Calu3 (cell line): ENCODE results near the gene ZNF543. TPM values are rescaled to one million over a fixed set of nuclear protein-coding genes. Genes with fewer than 3 reads are reported as not detected.

ENCODE experiments used
- BruUV-seq: library from RNA; stranded (reverse); fragments of 400-500 nt; replicated peaks from 2 replicates; lab custom pipeline; 2021; lab: Mats Ljungman, UMichigan
- CTCF ChIA-PET: fragments of 300-600 bp; sonication (Branson Sonifier 250); formaldehyde crosslinking; loops from one replicate; lab custom pipeline; 2022; ENCODE audit warnings: antibody characterized with exemption; lab: Charles Lee
- DNase-seq: peaks from one replicate; pipeline ENCODE4 v3.0.0; 2022
- H3K27ac Mint-ChIP-seq: one replicate; pipeline ENCODE4 v1.8.0; 2022; ENCODE audit warnings: mixed read lengths; ENCODE audit not compliant: unreplicated experiment
- H3K27me3 Mint-ChIP-seq: one replicate; pipeline ENCODE4 v1.8.0; 2022; ENCODE audit warnings: mixed read lengths; ENCODE audit not compliant: unreplicated experiment
- H3K36me3 Mint-ChIP-seq: one replicate; pipeline ENCODE4 v1.8.0; 2022; ENCODE audit warnings: mild to moderate bottlenecking, moderate library complexity, mixed read lengths; ENCODE audit not compliant: insufficient read depth, unreplicated experiment
- H3K4me1 Mint-ChIP-seq: one replicate; pipeline ENCODE4 v1.8.0; 2022; ENCODE audit warnings: mild to moderate bottlenecking, low read depth, mixed read lengths; ENCODE audit not compliant: unreplicated experiment
- H3K4me3 Mint-ChIP-seq: one replicate; pipeline ENCODE4 v1.8.0; 2022; ENCODE audit warnings: mild to moderate bottlenecking, low read depth, moderate library complexity, mixed read lengths; ENCODE audit not compliant: unreplicated experiment
- H3K9me3 Mint-ChIP-seq: one replicate; pipeline ENCODE4 v1.8.0; 2022; ENCODE audit warnings: low read depth, mixed read lengths; ENCODE audit not compliant: unreplicated experiment
- CTCF ChIP-seq: fragments of 200-600 bp; IDR thresholded peaks from one replicate; pipeline ENCODE4 v1.8.0; 2022; ENCODE audit warnings: antibody characterized with exemption; ENCODE audit not compliant: unreplicated experiment
- intact Hi-C: fragments of 100-400 bp; cut with micrococcal nuclease; formaldehyde crosslinking; loops from one replicate; pipeline ENCODE4 v1.10.0; 2022; ENCODE audit not compliant: unreplicated experiment
- total RNA-seq: library from RNA; stranded (reverse); gene quantifications from 2 replicates; pipeline ENCODE4 v1.2.3, GENCODE V29; 2022

The ZNF543 gene
- total RNA-seq, 1 experiment from 2014 or later: 8.5 TPM

GRCh38 chr19:57334191-57334590 is 13.9 kb downstream of the ZNF543 start:
- intact Hi-C loops: no loop called here
- no peak overlapping the region for H3K27ac Mint-ChIP-seq
- H3K4me3 Mint-ChIP-seq: no peak overlapping the region
- CTCF ChIA-PET: interaction anchor here (0.7 kb wide), 1 partner anchor 793 kb away, joined by 3 read pairs; no protein-coding TSS in a partner anchor
- no peak for DNase-seq
- H3K4me1 Mint-ChIP-seq: no peaks in the 10 kb centered on the region
- H3K36me3 Mint-ChIP-seq: peaks cover 4% of the 10 kb centered on the region
- peaks cover 6% of the 10 kb centered on the region for H3K9me3 Mint-ChIP-seq
- no peak for TF ChIP-seq CTCF
- BruUV-seq: no TSS peak
- no peaks in the 10 kb centered on the region for H3K27me3 Mint-ChIP-seq

GRCh38 chr19:57338877-57339276 is 18.6 kb downstream of the ZNF543 start:
- TF ChIP-seq CTCF: no peak
- no TSS peak for BruUV-seq
- no peak overlapping the region for H3K27ac Mint-ChIP-seq
- CTCF ChIA-PET: interaction anchor here (0.6 kb wide), 1 partner anchor 26 kb away, joined by 3 read pairs; no protein-coding TSS in a partner anchor
- no peaks in the 10 kb centered on the region for H3K36me3 Mint-ChIP-seq
- intact Hi-C loops: no loop called here
- no peak for DNase-seq
- no peaks in the 10 kb centered on the region for H3K4me1 Mint-ChIP-seq
- H3K4me3 Mint-ChIP-seq: no peak overlapping the region
- H3K27me3 Mint-ChIP-seq: no peaks in the 10 kb centered on the region
- peaks cover 15% of the 10 kb centered on the region for H3K9me3 Mint-ChIP-seq

- TF ChIP-seq CTCF: no peak
- CTCF ChIA-PET: no interaction called here
- BruUV-seq: no TSS peak
These were observed 22.3 kb downstream of the ZNF543 start for GRCh38 chr19:57342582-57342981.

GRCh38 chr19:57348136-57348535 is 27.9 kb downstream of the ZNF543 start:
- CTCF ChIA-PET: interaction anchor here (0.7 kb wide), 1 partner anchor 72 kb away, joined by 12 read pairs; no protein-coding TSS in a partner anchor
- Mint-ChIP-seq H3K9me3 (peaks cover 15% of the 10 kb centered on the region), H3K27me3 (no peaks in the 10 kb centered on the region), H3K27ac (no peak overlapping the region), H3K4me3 (no peak overlapping the region), H3K4me1 (peaks cover 13% of the 10 kb centered on the region), H3K36me3 (peaks cover 12% of the 10 kb centered on the region)
- BruUV-seq: no TSS peak
- DNase-seq: no peak
- intact Hi-C loops: no loop called here
- TF ChIP-seq CTCF: no peak

More at GRCh38 chr19:57342582-57342981, 22.3 kb downstream of the ZNF543 start:
- intact Hi-C loops: no loop called here
- Mint-ChIP-seq H3K4me1 (no peaks in the 10 kb centered on the region), H3K9me3 (peaks cover 15% of the 10 kb centered on the region), H3K27ac (no peak overlapping the region), H3K36me3 (no peaks in the 10 kb centered on the region), H3K4me3 (no peak overlapping the region), H3K27me3 (no peaks in the 10 kb centered on the region)
- no peak for DNase-seq
